GM12878 (cell line): ENCODE data around the gene EYA4. TPM values are rescaled to one million over a fixed set of nuclear protein-coding genes. Genes with fewer than 3 reads are reported as not detected.

Experiments
- ATAC-seq: fragments of 200-7000 bp; cut with Tn5 transposase; 3 replicates; pipeline ENCODE4 v1.9.1; 2020; ENCODE audit warnings: mild to moderate bottlenecking, moderate library complexity
- Bru-seq: library from RNA; stranded (reverse); fragments of 400-500 nt; gene quantifications from one replicate; lab custom pipeline; 2021; lab: Mats Ljungman, UMichigan
- BruChase-seq, 2 experiments: library from RNA; stranded (reverse); fragments of 400-500 nt; gene quantifications; one replicate each; lab custom pipeline; 2021; lab: Mats Ljungman, UMichigan
- BruUV-seq: library from RNA; stranded (reverse); fragments of 400-500 nt; replicated peaks from 2 replicates; lab custom pipeline; 2021; lab: Mats Ljungman, UMichigan
- CTCF ChIA-PET: fragments of 300-600 bp; sonication (Branson Sonifier 250); formaldehyde crosslinking; extraction: SDS; loops from one replicate; lab custom pipeline; 2021; ENCODE audit warnings: inconsistent platforms; lab: Yijun Ruan, JAX
- POLR2A ChIA-PET: fragments of 350-600 bp; formaldehyde crosslinking; extraction: SDS; loops from one replicate; lab custom pipeline; 2021; ENCODE audit warnings: inconsistent platforms; lab: Charles Lee
- RAD21 ChIA-PET: fragments of 300-600 bp; sonication (Branson Sonifier 250); formaldehyde crosslinking; loops from one replicate; lab custom pipeline; 2023; ENCODE audit warnings: antibody characterized with exemption; ENCODE audit not compliant: unreplicated experiment; lab: Charles Lee
- SMC1A ChIA-PET: fragments of 300-600 bp; sonication (Branson Sonifier 250); formaldehyde crosslinking; loops from one replicate; lab custom pipeline; 2023; ENCODE audit not compliant: unreplicated experiment, uncharacterized antibody; lab: Charles Lee
- DNase-seq: peaks from one replicate; pipeline ENCODE4 v3.0.0-alpha.2; 2011; ENCODE audit warnings: low read depth, low spot score
- FAIRE-seq: peaks from 3 replicates; lab custom pipeline; 2011; peaks lifted over from hg19 to GRCh38; lab: Jason Lieb, UNC
- H2AFZ ChIP-seq: 2 replicates; pipeline ENCODE4 v1.6.0; 2011; ENCODE audit warnings: low read depth, low read length, control low read depth; ENCODE audit not compliant: control insufficient read depth
- H3K27ac ChIP-seq: 2 replicates; pipeline ENCODE4 v1.5.1; 2011; ENCODE audit warnings: control low read depth; ENCODE audit not compliant: control insufficient read depth, insufficient read depth
- H3K27me3 ChIP-seq, 2 experiments: replicated peaks in 1 of 2; 2 replicates each; pipeline versions ENCODE4 v1.6.0 to v1.6.1; 2011; ENCODE audit warnings: low read length in 1 of 2; ENCODE audit not compliant: control insufficient read depth in 2 of 2, insufficient read depth in 2 of 2
- H3K36me3 ChIP-seq, 2 experiments: 2 replicates each; pipeline ENCODE4 v1.5.1; 2011; ENCODE audit warnings: low read length in 1 of 2; ENCODE audit not compliant: control insufficient read depth in 2 of 2, insufficient read depth in 2 of 2
- H3K4me1 ChIP-seq: 2 replicates; pipeline ENCODE4 v1.6.1; 2011; ENCODE audit warnings: mild to moderate bottlenecking, low read length, moderate library complexity, mixed read lengths; ENCODE audit not compliant: control insufficient read depth, insufficient read depth
- H3K4me2 ChIP-seq: 2 replicates; pipeline ENCODE4 v1.6.0; 2011; ENCODE audit warnings: control low read depth; ENCODE audit not compliant: control insufficient read depth, insufficient read depth
- H3K4me3 ChIP-seq: fragments of 200-600 bp; sonication (generic); 2 replicates; pipeline ENCODE4 v1.5.1; 2016
- H3K79me2 ChIP-seq: 2 replicates; pipeline ENCODE4 v1.6.0; 2011; ENCODE audit warnings: low read length; ENCODE audit not compliant: control insufficient read depth, insufficient read depth
- H3K9ac ChIP-seq: 2 replicates; pipeline ENCODE4 v1.8.0; 2011; ENCODE audit warnings: low read length, control low read depth, mixed read lengths; ENCODE audit not compliant: control insufficient read depth, insufficient read depth
- H3K9me3 ChIP-seq: replicated peaks from 3 replicates; pipeline ENCODE4 v1.5.1; 2011; ENCODE audit warnings: mild to moderate bottlenecking, low read length; ENCODE audit not compliant: control insufficient read depth, insufficient read depth
- H4K20me1 ChIP-seq: 2 replicates; pipeline ENCODE4 v1.6.0; 2011; ENCODE audit not compliant: control insufficient read depth, insufficient read depth
- BRCA1 ChIP-seq: IDR thresholded peaks from 2 replicates; pipeline ENCODE4 v1.6.1; 2011; ENCODE audit warnings: low read depth, low read length, improper control_type of control experiment
- WGBS: methylation state at CpG from one replicate; pipeline ENCODE4 v1.1.6; 2016; ENCODE audit warnings: low lambda C conversion rate; ENCODE audit not compliant: insufficient replicate concordance, insufficient coverage; ENCODE audit errors: missing lambda C conversion rate; 5-methylcytosine and 5-hydroxymethylcytosine counted together
- in situ Hi-C: fragments of 300-500 bp; cut with MboI; formaldehyde crosslinking; loops from 9 replicates; pipeline ENCODE4 v1.14.3; 2018; ENCODE audit warnings: mixed read lengths
- intact Hi-C: fragments of 100-400 bp; cut with micrococcal nuclease; formaldehyde crosslinking; loops from one replicate; pipeline ENCODE4 v1.14.2; 2022; ENCODE audit not compliant: unreplicated experiment
- long read RNA-seq, 2 experiments: library from polyadenylated mRNA; unstranded; transcript quantifications; one replicate each; pipeline ENCODE4 v2.0.0, GENCODE V29; 2019 to 2020
- polyA minus RNA-seq, 3 experiments: library from RNA; depleted of rRNA, polyadenylated mRNA; stranded (reverse); fragments of >200 nt; gene quantifications; 2 replicates each; pipeline ENCODE4 v1.2.3, GENCODE V29; 2011
- polyA plus RNA-seq, 11 experiments: library from polyadenylated mRNA; depleted of rRNA in 4 of 11; unstranded in 6 of 11; stranded (reverse) in 5 of 11; fragments of >200 nt; fragmentation: Nextera tagmentation in 4 of 11; fragmentation: Illumina TruSeq in 1 of 11; extraction: Ambion mirVana in 4 of 11; extraction: Trizol in 1 of 11; gene quantifications; 1 replicate in 1 of 11; 2 replicates in 10 of 11; pipeline versions ENCODE4 v1.2.1 to v1.2.3, GENCODE V29; 2011 to 2016; ENCODE audit warnings: inconsistent platforms in 2 of 11, missing spikeins in 2 of 11, low read depth in 1 of 11
- total RNA-seq, 4 experiments: library from RNA; depleted of rRNA in 3 of 4; stranded (reverse); fragments of >200 nt in 3 of 4; fragmentation: Illumina TruSeq in 1 of 4; extraction: Trizol in 1 of 4; gene quantifications; 2 replicates each; pipeline versions ENCODE4 v1.2.1 to v1.2.3, GENCODE V29; 2013 to 2021

Gene EYA4, protein sequence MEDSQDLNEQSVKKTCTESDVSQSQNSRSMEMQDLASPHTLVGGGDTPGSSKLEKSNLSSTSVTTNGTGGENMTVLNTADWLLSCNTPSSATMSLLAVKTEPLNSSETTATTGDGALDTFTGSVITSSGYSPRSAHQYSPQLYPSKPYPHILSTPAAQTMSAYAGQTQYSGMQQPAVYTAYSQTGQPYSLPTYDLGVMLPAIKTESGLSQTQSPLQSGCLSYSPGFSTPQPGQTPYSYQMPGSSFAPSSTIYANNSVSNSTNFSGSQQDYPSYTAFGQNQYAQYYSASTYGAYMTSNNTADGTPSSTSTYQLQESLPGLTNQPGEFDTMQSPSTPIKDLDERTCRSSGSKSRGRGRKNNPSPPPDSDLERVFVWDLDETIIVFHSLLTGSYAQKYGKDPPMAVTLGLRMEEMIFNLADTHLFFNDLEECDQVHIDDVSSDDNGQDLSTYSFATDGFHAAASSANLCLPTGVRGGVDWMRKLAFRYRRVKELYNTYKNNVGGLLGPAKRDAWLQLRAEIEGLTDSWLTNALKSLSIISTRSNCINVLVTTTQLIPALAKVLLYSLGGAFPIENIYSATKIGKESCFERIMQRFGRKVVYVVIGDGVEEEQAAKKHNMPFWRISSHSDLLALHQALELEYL
- not detected in 2 replicates for total RNA-seq (2013; cell fraction: nucleolus; rRNA removed)
- total RNA-seq (2014; rRNA removed) (not detected in 2 replicates), total RNA-seq (2014; rRNA removed; fragmentation: Illumina TruSeq; extraction: Trizol) (not detected in 2 replicates), total RNA-seq (2021) (not detected in 2 replicates), polyA plus RNA-seq (2011; rRNA removed) (not detected in 2 replicates), polyA plus RNA-seq (2014; fragmentation: Illumina TruSeq; extraction: Trizol) (not detected in 2 replicates), polyA plus RNA-seq (2014; fragmentation: Nextera tagmentation; extraction: Ambion mirVana) (under 1 TPM in 1 of 2 experiments, not detected in 1; 0.02 TPM), polyA plus RNA-seq (2014; rRNA removed) (not detected in 2 replicates), polyA plus RNA-seq (2016; fragmentation: Nextera tagmentation; extraction: Ambion mirVana) (not detected), polyA minus RNA-seq (2011; rRNA and poly(A)+ RNA removed) (not detected in 2 replicates), Bru-seq, nascent RNA (percentile 1 among the genes with signal in this experiment), BruChase-seq, experiment 1, labeled RNA remaining after a 6-hour chase (percentile 1 among the genes with signal in this experiment), BruChase-seq, experiment 2, labeled RNA remaining after a 2-hour chase (percentile 2 among the genes with signal in this experiment)
- not detected for polyA plus RNA-seq (2011; ENCODE audit: low read depth)
- polyA plus RNA-seq (2011; cell fraction: cytosol; rRNA removed) = not detected in 2 replicates
- polyA plus RNA-seq (2011; cell fraction: nucleus; rRNA removed) = not detected in 2 replicates
- polyA plus RNA-seq (2012) = not detected in 2 replicates
- polyA minus RNA-seq (2011; cell fraction: cytosol; rRNA and poly(A)+ RNA removed) = 0.52 TPM in 1 of 2 replicates, not detected in the other
- polyA minus RNA-seq (2011; cell fraction: nucleus; rRNA and poly(A)+ RNA removed) = 0.19 and 0.73 TPM in 2 replicates
- long read RNA-seq, experiment 1 = 0 reads
- long read RNA-seq, experiment 2 = 0 reads

DNA sequence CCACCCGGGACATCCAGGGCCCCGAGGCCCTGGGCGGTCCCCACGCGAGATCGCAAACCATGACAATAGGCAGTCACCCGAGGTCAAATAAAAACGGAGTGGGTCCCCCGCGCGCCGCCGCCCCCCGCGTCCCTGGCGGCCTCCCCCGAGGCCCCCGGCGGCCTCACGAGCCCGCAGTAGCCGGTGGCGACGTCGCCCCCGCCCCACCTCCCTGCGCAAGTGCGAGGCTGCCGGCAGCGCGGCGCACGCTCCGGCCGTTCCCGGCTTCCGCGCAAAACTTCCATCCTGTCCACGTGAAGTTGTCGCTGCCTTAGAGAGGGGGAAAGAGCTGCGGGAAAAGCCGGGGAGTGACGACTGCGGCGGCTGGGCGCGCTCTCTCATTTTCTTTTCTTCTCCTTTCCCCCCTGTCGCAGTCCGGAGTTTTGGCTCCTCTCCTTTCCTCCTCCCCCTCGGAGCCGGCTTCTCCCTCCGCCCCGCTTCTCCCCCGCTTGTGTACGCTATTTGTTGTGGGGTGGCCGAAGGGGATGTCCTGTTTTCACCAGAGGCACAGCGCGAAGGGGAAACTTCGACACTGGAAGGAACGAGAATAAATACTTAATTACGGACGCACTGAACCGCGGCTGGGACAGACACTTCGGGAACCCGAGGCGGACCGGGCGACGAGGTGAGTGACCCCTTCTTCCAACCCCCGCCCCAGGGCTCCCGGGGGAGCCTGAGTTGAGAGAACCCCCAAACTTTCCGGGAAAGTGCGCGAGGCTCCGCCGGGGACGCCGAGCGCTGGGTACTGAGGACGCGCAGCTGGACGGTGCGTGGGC lies at the start of gene EYA4:
Gene EYA4, plus strand, starts transcription at position 272 of the 815 bp plus-strand sequence. CDS start 33,424 bp downstream, outside the sequence.
- Histone ChIP-seq H3K27ac (no peak within 1 kb of the TSS), H3K27me3 (peaks cover 6 to 15% of the 10 kb centered on the region in 2 experiments), H3K9ac (no peak within 1 kb of the TSS), H3K9me3 (no peaks in the 10 kb centered on the region), H2AFZ (no peak within 1 kb of the TSS), H3K36me3 (no peaks in the 10 kb centered on the region), H3K4me1 (no peaks in the 10 kb centered on the region), H4K20me1 (no peaks in the 10 kb centered on the region), H3K4me3 (no peak within 1 kb of the TSS), H3K4me2 (no peak within 1 kb of the TSS), H3K79me2 (no peaks in the 10 kb centered on the region)
- RAD21 ChIA-PET = no interaction called here
- POLR2A ChIA-PET = no interaction called here
- FAIRE-seq = no peak
- in situ Hi-C loops = no loop called here
- CTCF ChIA-PET = no interaction called here
- intact Hi-C loops = no loop called here
- ATAC-seq = no peak
- no TSS peak for BruUV-seq
- SMC1A ChIA-PET = no interaction called here
- TF ChIP-seq BRCA1 = no peak
- no peak for DNase-seq
- WGBS = 14% methylated on average over 43 of the region's 84 CpGs
